Astrocyte (in vitro differentiated cells and primary cell): Measurements from ENCODE around the gene ATG16L1. TPM values are rescaled to one million over a fixed set of nuclear protein-coding genes. Genes with fewer than 3 reads are reported as not detected.

Experiments used
- DNase-seq: peaks from one replicate; pipeline ENCODE4 v3.0.0-alpha.2; 2010; ENCODE audit warnings: low read depth
- FAIRE-seq: peaks from 2 replicates; lab custom pipeline; 2011; peaks lifted over from hg19 to GRCh38; lab: Jason Lieb, UNC
- H2AFZ ChIP-seq: 2 replicates; pipeline ENCODE4 v1.6.0; 2012; ENCODE audit warnings: low read depth, low read length, inconsistent platforms
- H3K27ac ChIP-seq: 2 replicates; pipeline ENCODE4 v1.5.1; 2011; ENCODE audit warnings: low read depth, low read length, inconsistent platforms
- H3K27me3 ChIP-seq: 2 replicates; pipeline ENCODE4 v1.6.0; 2011; ENCODE audit warnings: low read length, inconsistent platforms; ENCODE audit not compliant: insufficient read depth
- H3K36me3 ChIP-seq: 2 replicates; pipeline ENCODE4 v1.5.1; 2011; ENCODE audit warnings: low read length, inconsistent platforms; ENCODE audit not compliant: insufficient read depth
- H3K4me1 ChIP-seq: 2 replicates; pipeline ENCODE4 v1.5.1; 2011; ENCODE audit warnings: low read length, inconsistent platforms; ENCODE audit not compliant: insufficient read depth
- H3K4me2 ChIP-seq: 2 replicates; pipeline ENCODE4 v1.6.0; 2012; ENCODE audit warnings: low read length, inconsistent platforms
- H3K4me3 ChIP-seq: 2 replicates; pipeline ENCODE4 v1.5.1; 2011; ENCODE audit warnings: low read depth, mild to moderate bottlenecking, low read length, inconsistent platforms; ENCODE audit not compliant: insufficient read depth
- H3K79me2 ChIP-seq: 2 replicates; pipeline ENCODE4 v1.6.0; 2012; ENCODE audit warnings: mild to moderate bottlenecking, low read length, inconsistent platforms; ENCODE audit not compliant: insufficient read depth
- H3K9ac ChIP-seq: 2 replicates; pipeline ENCODE4 v1.6.0; 2012; ENCODE audit warnings: mild to moderate bottlenecking, low read length, inconsistent platforms
- H3K9me3 ChIP-seq: 2 replicates; pipeline ENCODE4 v1.5.1; 2012; ENCODE audit warnings: low read depth, mild to moderate bottlenecking, low read length, inconsistent platforms; ENCODE audit not compliant: insufficient read depth
- H4K20me1 ChIP-seq: 2 replicates; pipeline ENCODE4 v1.6.0; 2012; ENCODE audit warnings: low read length, inconsistent platforms; ENCODE audit not compliant: insufficient read depth
- H3K27ac Mint-ChIP-seq: one replicate; pipeline ENCODE4 v1.8.0; 2021; ENCODE audit warnings: mild to moderate bottlenecking, mixed read lengths; ENCODE audit not compliant: unreplicated experiment
- H3K27me3 Mint-ChIP-seq: one replicate; pipeline ENCODE4 v1.8.0; 2021; ENCODE audit warnings: low read depth, mixed read lengths; ENCODE audit not compliant: unreplicated experiment
- H3K36me3 Mint-ChIP-seq: one replicate; pipeline ENCODE4 v1.8.0; 2021; ENCODE audit warnings: low read depth, mixed read lengths; ENCODE audit not compliant: unreplicated experiment
- H3K4me1 Mint-ChIP-seq: one replicate; pipeline ENCODE4 v1.8.0; 2021; ENCODE audit warnings: low read depth, mixed read lengths; ENCODE audit not compliant: unreplicated experiment
- H3K4me3 Mint-ChIP-seq: one replicate; pipeline ENCODE4 v1.8.0; 2021; ENCODE audit warnings: mild to moderate bottlenecking, moderate library complexity, mixed read lengths; ENCODE audit not compliant: unreplicated experiment
- H3K9me3 Mint-ChIP-seq: one replicate; pipeline ENCODE4 v1.8.0; 2021; ENCODE audit warnings: mild to moderate bottlenecking, mixed read lengths; ENCODE audit not compliant: unreplicated experiment
- CTCF ChIP-seq: IDR thresholded peaks from 2 replicates; pipeline ENCODE4 v1.5.1; 2011; ENCODE audit warnings: low read depth, mild to moderate bottlenecking, inconsistent platforms, low read length, moderate library complexity; ENCODE audit not compliant: insufficient read depth
- EZH2 ChIP-seq: IDR thresholded peaks from 2 replicates; pipeline ENCODE4 v1.6.1; 2012; ENCODE audit warnings: mild to moderate bottlenecking, low read length, inconsistent platforms; ENCODE audit not compliant: insufficient read depth
- total RNA-seq: library from RNA; stranded (reverse); gene quantifications from 2 replicates; pipeline ENCODE4 v1.2.1, GENCODE V29; 2021

The ATG16L1 gene
- total RNA-seq, 1 donor from 2014 or later = 31.6 TPM

GRCh38 chr2:233261819-233262555 is 10.5 kb downstream of the ATG16L1 start:
- Histone ChIP-seq H3K9me3 (no peaks in the 10 kb centered on the region), H3K79me2 (peaks cover 38% of the 10 kb centered on the region), H3K27ac (no peak overlapping the region), H3K9ac (no peak overlapping the region), H3K4me1 (no peaks in the 10 kb centered on the region), H3K36me3 (peaks cover 70% of the 10 kb centered on the region), H3K4me3 (no peak overlapping the region), H3K27me3 (no peaks in the 10 kb centered on the region), H2AFZ (no peak overlapping the region), H3K4me2 (no peak overlapping the region), H4K20me1 (peaks cover 49% of the 10 kb centered on the region)
- FAIRE-seq (no peak), DNase-seq (no peak)
- H3K27me3 Mint-ChIP-seq = no peaks in the 10 kb centered on the region
- H3K9me3 Mint-ChIP-seq = no peaks in the 10 kb centered on the region
- H3K4me3 Mint-ChIP-seq = no peak overlapping the region
- H3K36me3 Mint-ChIP-seq = peaks cover 21% of the 10 kb centered on the region
- H3K27ac Mint-ChIP-seq = no peak overlapping the region
- peaks cover 13% of the 10 kb centered on the region for H3K4me1 Mint-ChIP-seq
- TF ChIP-seq EZH2 = no peak
- TF ChIP-seq CTCF = no peak

GRCh38 chr2:233262562-233262961 is 11.1 kb downstream of the ATG16L1 start:
- FAIRE-seq (no peak), DNase-seq (no peak)
- Histone ChIP-seq H2AFZ (no peak overlapping the region), H3K4me3 (no peak overlapping the region), H3K79me2 (peaks cover 33% of the 10 kb centered on the region), H4K20me1 (peaks cover 50% of the 10 kb centered on the region), H3K9me3 (no peaks in the 10 kb centered on the region), H3K27me3 (no peaks in the 10 kb centered on the region), H3K9ac (no peak overlapping the region), H3K4me1 (no peaks in the 10 kb centered on the region), H3K27ac (no peak overlapping the region), H3K36me3 (peaks cover 70% of the 10 kb centered on the region), H3K4me2 (no peak overlapping the region)
- Mint-ChIP-seq H3K36me3 (peaks cover 24% of the 10 kb centered on the region), H3K27ac (no peak overlapping the region), H3K9me3 (no peaks in the 10 kb centered on the region), H3K27me3 (no peaks in the 10 kb centered on the region), H3K4me3 (peak overlapping the region; percentile 25), H3K4me1 (peaks cover 13% of the 10 kb centered on the region)
- no peak for TF ChIP-seq EZH2
- TF ChIP-seq CTCF = no peak

- no peaks in the 10 kb centered on the region for H3K9me3 ChIP-seq
- no peaks in the 10 kb centered on the region for H3K27me3 ChIP-seq
- H3K9me3 Mint-ChIP-seq = no peaks in the 10 kb centered on the region
- TF ChIP-seq CTCF (no peak), EZH2 (no peak)
- H3K4me1 Mint-ChIP-seq = peaks cover 13% of the 10 kb centered on the region
- H3K4me3 ChIP-seq = no peak overlapping the region
- peaks cover 55% of the 10 kb centered on the region for H4K20me1 ChIP-seq
- H3K36me3 Mint-ChIP-seq = peaks cover 25% of the 10 kb centered on the region
- H3K4me2 ChIP-seq = no peak overlapping the region
- no peak overlapping the region for H2AFZ ChIP-seq
- H3K4me1 ChIP-seq = no peaks in the 10 kb centered on the region
- H3K9ac ChIP-seq = no peak overlapping the region
- no peak for DNase-seq
- no peak for FAIRE-seq
- no peak overlapping the region for H3K27ac ChIP-seq
- no peak overlapping the region for H3K4me3 Mint-ChIP-seq
- H3K36me3 ChIP-seq = peaks cover 72% of the 10 kb centered on the region
- H3K27ac Mint-ChIP-seq = no peak overlapping the region
- H3K27me3 Mint-ChIP-seq = no peaks in the 10 kb centered on the region
- H3K79me2 ChIP-seq = peaks cover 34% of the 10 kb centered on the region
Observed at GRCh38 chr2:233263045-233263570, 11.6 kb downstream of the ATG16L1 start.
